GM19438 (cell line): ENCODE data around the gene FAM117A.
"Not testable (repeated sequence)": the region's sequence is repeated elsewhere in the genome, so short reads cannot be mapped to it uniquely, and the experiment has no call there.

Experiments
- ATAC-seq: cut with Tn5 transposase; IDR thresholded peaks from one replicate; pipeline ENCODE4 v1.9.1; 2021; ENCODE audit warnings: low read depth; ENCODE audit not compliant: unreplicated experiment

Gene FAM117A

GRCh38 chr17:49741692-49742076 lies 22.2 kb downstream of the FAM117A start:
- ATAC-seq: no peak

GRCh38 chr17:49741009-49741691 lies 22.8 kb downstream of the FAM117A start:
- no peak for ATAC-seq

DNA sequence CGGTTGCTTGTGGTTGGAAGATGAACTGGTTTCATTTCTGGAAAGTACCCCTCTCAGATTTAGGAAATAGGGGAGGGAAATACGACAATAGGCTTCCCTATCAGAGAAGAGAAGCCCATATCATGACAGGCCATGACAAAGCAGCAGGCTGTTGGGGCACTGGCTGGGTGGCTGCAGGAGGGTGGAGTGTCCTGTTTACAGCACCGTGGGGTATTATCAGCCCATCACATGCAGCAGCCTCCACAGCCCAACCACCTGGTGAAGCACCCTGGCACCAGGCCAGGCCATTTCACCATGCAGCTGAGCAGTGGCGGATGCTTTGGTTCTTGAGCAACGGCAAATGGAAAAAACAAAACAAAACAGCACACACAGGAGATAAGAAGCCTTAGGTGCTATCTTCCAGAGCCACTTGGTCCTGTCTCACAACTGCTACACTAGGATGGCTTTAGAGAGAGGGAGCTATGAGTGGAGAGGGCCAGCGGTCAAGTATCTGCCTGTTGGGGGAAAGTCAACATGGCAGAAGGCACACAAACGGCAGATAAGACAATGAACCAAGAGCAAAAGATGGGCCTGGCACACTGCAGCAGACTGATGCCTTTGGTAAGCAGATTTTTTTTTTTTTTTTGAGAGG lies 24.2 kb downstream of the FAM117A start:
- no peak for ATAC-seq

DNA sequence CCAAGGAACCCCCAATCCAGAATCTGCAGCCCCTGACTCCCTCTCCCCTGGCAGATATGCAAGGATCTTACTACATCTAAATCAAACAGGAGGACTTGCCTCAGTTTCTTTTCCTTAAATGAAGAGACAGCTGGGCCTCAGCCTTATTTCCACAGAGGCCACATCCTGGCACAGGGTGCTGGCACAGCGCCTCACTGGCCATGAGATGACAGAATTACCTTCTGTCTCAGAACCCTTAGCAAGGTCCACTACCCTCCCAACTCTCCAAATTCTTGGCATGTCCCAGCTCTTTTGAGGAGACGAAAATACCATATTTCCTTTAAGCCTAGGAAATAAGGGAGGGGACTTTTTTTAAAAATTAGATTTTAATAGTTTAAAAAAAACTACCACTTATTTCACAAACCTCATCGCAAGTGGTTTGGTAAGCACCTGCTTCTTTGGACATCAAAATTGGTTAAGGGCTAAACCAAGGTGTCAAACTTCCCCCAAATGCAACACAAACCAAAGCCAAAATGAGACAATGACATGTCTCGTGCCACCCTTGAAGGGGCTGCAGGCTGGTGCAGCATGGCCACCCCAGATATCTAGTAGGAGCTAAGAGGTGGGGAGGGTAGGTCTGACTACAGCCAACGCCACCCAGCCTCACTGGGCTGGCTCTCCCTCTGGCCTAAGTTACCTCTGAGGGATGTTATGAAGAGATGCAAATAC lies 25.3 kb downstream of the FAM117A start:
- ATAC-seq: no peak

- no peak for ATAC-seq
Observed at GRCh38 chr17:49734515-49735490, 29.1 kb downstream of the FAM117A start.

- no peak for ATAC-seq
Observed at GRCh38 chr17:49731435-49731831, 32.5 kb downstream of the FAM117A start.

DNA sequence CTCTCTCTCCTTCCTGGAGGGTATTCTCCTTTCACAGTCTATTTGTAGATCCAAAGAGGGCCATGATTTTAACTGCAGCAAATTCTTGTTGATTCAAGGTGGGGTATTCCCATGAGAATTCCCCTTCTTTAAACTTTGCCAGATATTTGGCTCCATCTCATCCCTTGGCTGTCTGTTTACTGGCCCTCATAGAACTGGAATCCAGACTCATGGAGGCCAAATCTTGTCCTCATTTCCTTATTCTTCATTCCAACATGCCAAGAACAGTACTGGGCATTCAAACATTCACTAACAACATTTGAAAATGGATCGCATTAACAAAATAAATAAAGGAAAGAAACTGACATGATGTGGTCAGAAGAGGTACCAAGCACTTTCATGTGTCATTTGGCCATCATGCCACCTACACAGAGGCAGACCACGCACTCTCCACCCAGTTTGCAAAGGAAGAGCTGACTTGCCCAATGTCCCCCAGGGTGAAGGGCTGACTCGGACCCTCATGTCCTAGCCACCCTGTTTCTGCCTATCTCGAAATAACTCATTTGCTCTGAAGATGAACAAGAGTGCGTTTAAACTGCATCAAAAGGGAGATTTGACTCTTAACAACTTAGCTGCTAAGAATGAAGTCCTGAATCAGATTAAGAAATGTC lies 33.0 kb downstream of the FAM117A start:
- ATAC-seq: no peak

- no peak for ATAC-seq
Observed at GRCh38 chr17:49730078-49730784, 33.7 kb downstream of the FAM117A start.

DNA sequence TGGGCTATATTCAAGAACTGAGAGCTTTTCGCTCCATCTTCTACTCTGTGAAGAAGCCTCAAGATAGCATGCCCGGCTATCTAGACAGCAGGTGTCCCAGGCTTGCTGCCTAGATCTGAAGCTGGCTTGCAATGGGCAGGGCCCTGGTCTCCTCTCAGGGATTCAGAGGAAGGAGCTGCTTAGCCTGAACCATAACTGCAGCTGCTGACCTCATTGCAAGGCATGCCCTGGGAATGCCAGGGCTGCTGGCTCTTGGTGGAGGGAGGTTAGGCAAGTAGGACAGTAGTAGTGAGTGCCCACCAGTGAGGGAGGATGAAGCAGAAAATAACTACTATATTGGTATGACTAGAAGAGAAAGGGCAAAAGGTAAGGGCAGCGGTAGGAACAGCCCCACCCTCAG lies 34.9 kb downstream of the FAM117A start:
- no peak for ATAC-seq

GRCh38 chr17:49728425-49728824 lies 35.5 kb downstream of the FAM117A start:
- no peak for ATAC-seq

GRCh38 chr17:49727380-49727779 lies 36.6 kb downstream of the FAM117A start:
- ATAC-seq: no peak

GRCh38 chr17:49725452-49726130 lies 38.3 kb downstream of the FAM117A start:
- ATAC-seq: no peak

DNA sequence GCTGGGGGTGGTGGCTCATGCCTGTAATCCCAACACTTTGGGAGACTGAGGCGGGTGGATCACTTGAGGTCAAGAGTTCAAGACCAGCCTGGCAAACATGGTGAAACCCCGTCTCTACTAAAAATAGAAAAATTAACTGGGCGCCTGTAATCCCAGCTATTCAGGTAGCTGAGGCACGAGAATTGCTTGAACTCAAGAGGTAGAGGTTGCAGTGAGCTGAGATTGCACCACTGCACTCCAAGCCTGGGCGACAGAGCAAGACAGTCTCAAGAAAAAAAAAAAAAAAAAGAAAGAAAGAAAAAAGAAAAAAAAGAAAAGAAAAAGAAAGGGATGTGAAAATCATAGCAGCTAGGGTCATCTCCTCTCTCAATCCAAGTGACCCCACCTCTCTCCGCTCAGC lies 39.4 kb downstream of the FAM117A start:
- ATAC-seq: not testable (repeated sequence)

GRCh38 chr17:49723423-49723822 lies 40.5 kb downstream of the FAM117A start:
- ATAC-seq: no peak

DNA sequence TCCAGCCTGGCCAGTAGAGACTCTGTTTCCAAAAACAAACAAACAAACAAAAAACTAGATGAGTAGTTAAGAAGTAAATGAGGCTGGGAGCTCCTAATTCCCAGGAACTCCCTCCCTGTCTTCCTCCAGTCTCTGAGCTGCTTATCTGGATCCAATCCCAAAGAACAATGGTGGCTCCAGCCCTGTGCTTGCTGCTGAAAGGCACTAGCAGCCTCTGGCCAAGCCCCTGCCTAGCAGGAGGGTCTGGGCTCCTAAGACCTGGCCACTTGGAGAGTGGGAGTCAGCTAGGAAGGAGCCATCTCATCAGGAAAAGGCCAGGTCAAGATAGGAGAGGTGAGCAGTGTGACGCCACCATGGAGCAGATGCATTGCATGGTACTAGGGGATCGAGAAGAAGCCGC lies 41.9 kb downstream of the FAM117A start:
- no peak for ATAC-seq

- ATAC-seq: no peak
Observed at GRCh38 chr17:49717371-49717861, 46.5 kb downstream of the FAM117A start.

GRCh38 chr17:49716668-49717364 lies 47.1 kb downstream of the FAM117A start:
- ATAC-seq: no peak

DNA sequence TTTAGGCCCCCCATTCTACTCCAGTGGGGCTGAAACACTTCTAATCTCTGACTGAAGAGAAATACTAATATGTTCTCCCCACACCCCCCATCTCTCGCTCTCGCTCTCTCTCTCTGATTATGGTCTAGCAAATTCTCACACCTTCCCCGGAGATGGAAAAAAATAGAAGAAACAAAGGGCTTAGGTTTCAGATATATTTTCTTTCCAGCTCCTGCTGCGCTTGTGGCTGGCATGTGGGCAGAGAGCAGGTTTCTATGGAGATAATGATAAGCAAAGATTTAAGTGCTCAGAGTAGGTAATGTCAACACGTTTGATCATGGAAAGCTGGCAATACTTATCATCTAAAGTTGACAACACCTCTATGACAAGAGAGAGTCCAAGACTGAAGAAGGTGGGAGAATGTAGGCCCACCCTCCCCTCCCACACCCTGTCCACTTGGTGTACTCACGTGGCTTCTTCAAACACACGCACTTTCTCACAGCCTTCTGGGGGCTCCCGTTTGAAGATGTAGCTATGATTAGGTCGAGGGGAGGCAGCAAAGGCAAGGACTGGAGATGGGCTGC lies 48.1 kb downstream of the FAM117A start:
- no peak for ATAC-seq
